Measurements from ENCODE around the gene SLC25A10. TPM values are rescaled to one million over a fixed set of nuclear protein-coding genes. Genes with fewer than 3 reads are reported as not detected.

SLC25A10 gene
- total and polyA plus RNA-seq, 10 of the 15 experiments (the other 5 are each of a cell fraction or from before 2014, with no cell fraction given): 0.11 to 72.7 (median 22.3) TPM

DNA sequence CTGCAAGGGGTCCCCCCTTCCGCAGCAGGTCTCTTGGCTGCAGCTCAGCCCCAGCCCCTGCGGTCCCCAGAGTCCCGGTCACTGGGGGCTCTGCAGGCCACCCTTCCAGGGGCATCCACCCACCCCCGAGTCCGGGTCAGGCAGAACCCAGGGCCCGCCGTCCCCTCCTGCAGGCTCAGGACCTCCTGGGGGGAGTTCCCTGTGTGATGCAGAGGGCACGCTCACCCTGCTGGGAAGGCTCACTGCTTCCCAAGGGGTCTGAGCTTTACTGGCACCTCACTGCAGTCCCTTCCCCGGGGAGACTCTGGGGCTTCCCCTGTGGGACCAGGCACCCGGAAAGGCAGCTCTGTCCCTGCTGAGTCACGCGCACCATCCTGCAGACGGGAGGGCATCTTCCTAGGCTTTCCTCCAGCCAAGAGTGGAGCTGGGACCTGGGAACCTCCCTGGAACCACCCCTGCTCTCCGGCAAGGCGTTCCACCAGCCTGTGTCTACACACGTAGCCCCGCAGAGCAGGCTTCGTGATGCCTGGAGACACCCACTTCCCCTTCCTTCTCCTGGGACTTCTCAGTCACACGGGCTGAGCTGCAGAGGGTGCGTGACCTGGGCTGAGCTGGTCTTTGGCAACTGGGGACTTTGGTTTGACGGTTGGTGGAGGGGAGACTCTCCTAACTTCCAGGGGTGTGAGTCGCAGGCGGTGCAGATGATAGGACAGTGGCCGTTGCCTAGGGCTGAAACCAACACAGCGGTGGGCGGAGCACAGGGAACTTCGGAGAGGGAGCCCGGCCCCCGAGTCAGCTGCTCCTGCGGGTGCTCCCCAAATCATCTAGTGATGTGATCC is 23.4 kb downstream of the SLC25A10 start (continued):
- TF ChIP-seq, protein P1, sequence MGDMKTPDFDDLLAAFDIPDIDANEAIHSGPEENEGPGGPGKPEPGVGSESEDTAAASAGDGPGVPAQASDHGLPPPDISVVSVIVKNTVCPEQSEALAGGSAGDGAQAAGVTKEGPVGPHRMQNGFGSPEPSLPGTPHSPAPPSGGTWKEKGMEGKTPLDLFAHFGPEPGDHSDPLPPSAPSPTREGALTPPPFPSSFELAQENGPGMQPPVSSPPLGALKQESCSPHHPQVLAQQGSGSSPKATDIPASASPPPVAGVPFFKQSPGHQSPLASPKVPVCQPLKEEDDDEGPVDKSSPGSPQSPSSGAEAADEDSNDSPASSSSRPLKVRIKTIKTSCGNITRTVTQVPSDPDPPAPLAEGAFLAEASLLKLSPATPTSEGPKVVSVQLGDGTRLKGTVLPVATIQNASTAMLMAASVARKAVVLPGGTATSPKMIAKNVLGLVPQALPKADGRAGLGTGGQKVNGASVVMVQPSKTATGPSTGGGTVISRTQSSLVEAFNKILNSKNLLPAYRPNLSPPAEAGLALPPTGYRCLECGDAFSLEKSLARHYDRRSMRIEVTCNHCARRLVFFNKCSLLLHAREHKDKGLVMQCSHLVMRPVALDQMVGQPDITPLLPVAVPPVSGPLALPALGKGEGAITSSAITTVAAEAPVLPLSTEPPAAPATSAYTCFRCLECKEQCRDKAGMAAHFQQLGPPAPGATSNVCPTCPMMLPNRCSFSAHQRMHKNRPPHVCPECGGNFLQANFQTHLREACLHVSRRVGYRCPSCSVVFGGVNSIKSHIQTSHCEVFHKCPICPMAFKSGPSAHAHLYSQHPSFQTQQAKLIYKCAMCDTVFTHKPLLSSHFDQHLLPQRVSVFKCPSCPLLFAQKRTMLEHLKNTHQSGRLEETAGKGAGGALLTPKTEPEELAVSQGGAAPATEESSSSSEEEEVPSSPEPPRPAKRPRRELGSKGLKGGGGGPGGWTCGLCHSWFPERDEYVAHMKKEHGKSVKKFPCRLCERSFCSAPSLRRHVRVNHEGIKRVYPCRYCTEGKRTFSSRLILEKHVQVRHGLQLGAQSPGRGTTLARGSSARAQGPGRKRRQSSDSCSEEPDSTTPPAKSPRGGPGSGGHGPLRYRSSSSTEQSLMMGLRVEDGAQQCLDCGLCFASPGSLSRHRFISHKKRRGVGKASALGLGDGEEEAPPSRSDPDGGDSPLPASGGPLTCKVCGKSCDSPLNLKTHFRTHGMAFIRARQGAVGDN (IDR thresholded peaks at IDR 0.05): no peak
- TF ChIP-seq STAT3 (IDR thresholded peaks at IDR 0.05; ENCODE audit: low read depth, low read length) (no peak), NR2C2 (IDR thresholded peaks at IDR 0.05; ENCODE audit: borderline replicate concordance, control insufficient read depth, insufficient read length, low read depth) (no peak), HDGF (IDR thresholded peaks at IDR 0.05) (no peak), RAD51 (IDR thresholded peaks at IDR 0.05) (no peak), YY1 (IDR thresholded peaks at IDR 0.05; ENCODE audit: low read depth, low read length) (no peak), IKZF1 (conservative IDR thresholded peaks at IDR 0.05) (peak; percentile 80), TCF7 (IDR thresholded peaks at IDR 0.05; ENCODE audit: borderline replicate concordance) (no peak), PAX8 (IDR thresholded peaks at IDR 0.05) (no peak), SRF (IDR thresholded peaks at IDR 0.05; ENCODE audit: low read depth in 2 of 2, low read length in 2 of 2) (no peak), EZH2 (IDR thresholded peaks at IDR 0.05; ENCODE audit: borderline replicate concordance, control insufficient read depth, low read depth, low read length) (no peak), ATF7 (IDR thresholded peaks at IDR 0.05; ENCODE audit: low read depth) (peak; percentile 21; the same call in 1 of the 2 replicates), EP300 (IDR thresholded peaks at IDR 0.05; ENCODE audit: borderline replicate concordance in 1 of 2, control insufficient read depth in 1 of 2, low read depth in 2 of 2, low read length in 2 of 2) (peak in 1 of 2 experiments; percentile 10; a peak in 1 of 4 replicates), NR2C1 (IDR thresholded peaks at IDR 0.05) (no peak), SUZ12 (IDR thresholded peaks at IDR 0.05; ENCODE audit: unreplicated experiment) (no peak), ZNF622 (IDR thresholded peaks at IDR 0.05) (no peak), JUND (IDR thresholded peaks at IDR 0.05; ENCODE audit: low read depth, low read length) (no peak), FOXM1 (IDR thresholded peaks at IDR 0.05; ENCODE audit: low read depth, low read length) (no peak), RCOR1 (conservative IDR thresholded peaks at IDR 0.05; ENCODE audit: low read depth, low read length) (no peak)
- TF ChIP-seq, protein P2, sequence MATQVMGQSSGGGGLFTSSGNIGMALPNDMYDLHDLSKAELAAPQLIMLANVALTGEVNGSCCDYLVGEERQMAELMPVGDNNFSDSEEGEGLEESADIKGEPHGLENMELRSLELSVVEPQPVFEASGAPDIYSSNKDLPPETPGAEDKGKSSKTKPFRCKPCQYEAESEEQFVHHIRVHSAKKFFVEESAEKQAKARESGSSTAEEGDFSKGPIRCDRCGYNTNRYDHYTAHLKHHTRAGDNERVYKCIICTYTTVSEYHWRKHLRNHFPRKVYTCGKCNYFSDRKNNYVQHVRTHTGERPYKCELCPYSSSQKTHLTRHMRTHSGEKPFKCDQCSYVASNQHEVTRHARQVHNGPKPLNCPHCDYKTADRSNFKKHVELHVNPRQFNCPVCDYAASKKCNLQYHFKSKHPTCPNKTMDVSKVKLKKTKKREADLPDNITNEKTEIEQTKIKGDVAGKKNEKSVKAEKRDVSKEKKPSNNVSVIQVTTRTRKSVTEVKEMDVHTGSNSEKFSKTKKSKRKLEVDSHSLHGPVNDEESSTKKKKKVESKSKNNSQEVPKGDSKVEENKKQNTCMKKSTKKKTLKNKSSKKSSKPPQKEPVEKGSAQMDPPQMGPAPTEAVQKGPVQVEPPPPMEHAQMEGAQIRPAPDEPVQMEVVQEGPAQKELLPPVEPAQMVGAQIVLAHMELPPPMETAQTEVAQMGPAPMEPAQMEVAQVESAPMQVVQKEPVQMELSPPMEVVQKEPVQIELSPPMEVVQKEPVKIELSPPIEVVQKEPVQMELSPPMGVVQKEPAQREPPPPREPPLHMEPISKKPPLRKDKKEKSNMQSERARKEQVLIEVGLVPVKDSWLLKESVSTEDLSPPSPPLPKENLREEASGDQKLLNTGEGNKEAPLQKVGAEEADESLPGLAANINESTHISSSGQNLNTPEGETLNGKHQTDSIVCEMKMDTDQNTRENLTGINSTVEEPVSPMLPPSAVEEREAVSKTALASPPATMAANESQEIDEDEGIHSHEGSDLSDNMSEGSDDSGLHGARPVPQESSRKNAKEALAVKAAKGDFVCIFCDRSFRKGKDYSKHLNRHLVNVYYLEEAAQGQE (IDR thresholded peaks at IDR 0.05; ENCODE audit: low read depth, low read length): no peak
- TF ChIP-seq, protein P3, sequence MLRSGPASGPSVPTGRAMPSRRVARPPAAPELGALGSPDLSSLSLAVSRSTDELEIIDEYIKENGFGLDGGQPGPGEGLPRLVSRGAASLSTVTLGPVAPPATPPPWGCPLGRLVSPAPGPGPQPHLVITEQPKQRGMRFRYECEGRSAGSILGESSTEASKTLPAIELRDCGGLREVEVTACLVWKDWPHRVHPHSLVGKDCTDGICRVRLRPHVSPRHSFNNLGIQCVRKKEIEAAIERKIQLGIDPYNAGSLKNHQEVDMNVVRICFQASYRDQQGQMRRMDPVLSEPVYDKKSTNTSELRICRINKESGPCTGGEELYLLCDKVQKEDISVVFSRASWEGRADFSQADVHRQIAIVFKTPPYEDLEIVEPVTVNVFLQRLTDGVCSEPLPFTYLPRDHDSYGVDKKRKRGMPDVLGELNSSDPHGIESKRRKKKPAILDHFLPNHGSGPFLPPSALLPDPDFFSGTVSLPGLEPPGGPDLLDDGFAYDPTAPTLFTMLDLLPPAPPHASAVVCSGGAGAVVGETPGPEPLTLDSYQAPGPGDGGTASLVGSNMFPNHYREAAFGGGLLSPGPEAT (IDR thresholded peaks at IDR 0.05; ENCODE audit: low read depth): peak; percentile 63; the same call in 1 of the 2 replicates

Measured in GM12878 (cell line).